HCT116 (cell line): ENCODE measurements around the gene APBA2. TPM values are rescaled to one million over a fixed set of nuclear protein-coding genes. Genes with fewer than 3 reads are reported as not detected.

Source experiments
- ATAC-seq: fragments of 200-7000 bp; cut with Tn5 transposase; 2 replicates; pipeline ENCODE4 v1.9.1; 2020; ENCODE audit warnings: mild to moderate bottlenecking, moderate library complexity
- BruUV-seq: library from RNA; stranded (reverse); fragments of 400-500 nt; replicated peaks from 2 replicates; lab custom pipeline; 2021; lab: Mats Ljungman, UMichigan
- CTCF ChIA-PET: fragments of 300-600 bp; sonication (Branson Sonifier 250); formaldehyde crosslinking; loops from one replicate; lab custom pipeline; 2021; ENCODE audit warnings: antibody characterized with exemption; lab: Charles Lee
- POLR2A ChIA-PET: fragments of 300-600, 350-600 bp; sonication (Branson Sonifier 250); formaldehyde crosslinking; loops from one replicate; lab custom pipeline; 2021; ENCODE audit warnings: antibody characterized with exemption; lab: Charles Lee
- RAD21 ChIA-PET, 2 experiments: fragments of 300-600 bp; sonication (Branson Sonifier 250); formaldehyde crosslinking; loops; one replicate each; lab custom pipeline; 2023; ENCODE audit warnings: low total read pairs in 2 of 2; ENCODE audit not compliant: uncharacterized antibody in 2 of 2, unreplicated experiment in 2 of 2, low non-redundant PET in 1 of 2; lab: Charles Lee
- DNase-seq: peaks from one replicate; pipeline ENCODE4 v3.0.0-alpha.2; 2010; ENCODE audit warnings: low read depth, low spot score
- H2AFZ ChIP-seq: fragments of 200-600 bp; shearing (Covaris generic), sonication (generic); 2 replicates; pipeline ENCODE4 v1.6.1; 2017; ENCODE audit warnings: low read depth, mixed run types, mixed read lengths, antibody characterized with exemption, low read length; ENCODE audit not compliant: poor library complexity, severe bottlenecking
- H3K27ac ChIP-seq: 2 replicates; pipeline ENCODE4 v1.5.1; 2012; ENCODE audit warnings: low read depth, low read length
- H3K27me3 ChIP-seq: fragments of 200-600 bp; sonication (generic); 2 replicates; pipeline ENCODE4 v1.6.1; 2016; ENCODE audit warnings: mixed run types, low read length, mixed read lengths; ENCODE audit not compliant: insufficient read depth
- H3K36me3 ChIP-seq, 2 experiments: fragments of 200-500 bp in 1 of 2; fragments of 200-600 bp in 1 of 2; sonication (Bioruptor generic) in 1 of 2; sonication (generic) in 1 of 2; 2 replicates each; pipeline versions ENCODE4 v1.5.1 to v1.6.1; 2014 to 2016; ENCODE audit warnings: low read length in 2 of 2, inconsistent platforms in 1 of 2, mixed read lengths in 1 of 2, mixed run types in 1 of 2; ENCODE audit not compliant: insufficient read depth in 2 of 2, control insufficient read depth in 1 of 2
- H3K4me1 ChIP-seq, 2 experiments: fragments of 200-600 bp in 1 of 2; sonication (generic) in 1 of 2; 2 replicates each; pipeline versions ENCODE4 v1.5.1 to v1.6.1; 2012 to 2017; ENCODE audit warnings: low read length in 2 of 2, inconsistent platforms in 1 of 2, mild to moderate bottlenecking in 1 of 2, mixed read lengths in 1 of 2, mixed run types in 1 of 2, moderate library complexity in 1 of 2; ENCODE audit not compliant: insufficient read depth in 2 of 2, control insufficient read depth in 1 of 2
- H3K4me2 ChIP-seq: fragments of 200-600 bp; sonication (generic); 2 replicates; pipeline ENCODE4 v1.6.1; 2017; ENCODE audit warnings: mixed run types, low read length, mixed read lengths
- H3K4me3 ChIP-seq, 2 experiments: fragments of 200-600 bp in 1 of 2; sonication (generic) in 1 of 2; replicated peaks in 1 of 2; 2 replicates each; pipeline ENCODE4 v1.5.1; 2011 to 2016; ENCODE audit warnings: low read length in 2 of 2, control low read depth in 1 of 2, low read depth in 1 of 2, mild to moderate bottlenecking in 1 of 2, mixed read lengths in 1 of 2, mixed run types in 1 of 2
- H3K79me2 ChIP-seq: fragments of 200-600 bp; sonication (generic); 2 replicates; pipeline ENCODE4 v1.6.1; 2017; ENCODE audit warnings: mild to moderate bottlenecking, mixed run types, low read length, moderate library complexity, mixed read lengths; ENCODE audit not compliant: insufficient read depth
- H3K9ac ChIP-seq: fragments of 200-600 bp; sonication (generic); 2 replicates; pipeline ENCODE4 v1.6.1; 2016; ENCODE audit warnings: low read length, mixed read lengths
- H3K9me2 ChIP-seq: fragments of 200-600 bp; sonication (generic), shearing (Covaris generic); 2 replicates; pipeline ENCODE4 v1.6.1; 2017; ENCODE audit warnings: mixed run types, mild to moderate bottlenecking, moderate library complexity; ENCODE audit not compliant: insufficient read depth
- H3K9me3 ChIP-seq, 2 experiments: fragments of 200-500 bp in 1 of 2; fragments of 200-600 bp in 1 of 2; sonication (Bioruptor generic) in 1 of 2; sonication (generic) in 1 of 2; 2 replicates each; pipeline ENCODE4 v1.6.1; 2014 to 2017; ENCODE audit warnings: low read length in 2 of 2, mixed read lengths in 2 of 2, inconsistent platforms in 1 of 2, low read depth in 1 of 2, mild to moderate bottlenecking in 1 of 2, mixed run types in 1 of 2, moderate library complexity in 1 of 2; ENCODE audit not compliant: control insufficient read depth in 1 of 2, insufficient read depth in 1 of 2
- H4K20me1 ChIP-seq: fragments of 200-600 bp; sonication (generic), shearing (Covaris generic); 2 replicates; pipeline ENCODE4 v1.6.1; 2017; ENCODE audit warnings: mixed run types, mild to moderate bottlenecking, moderate library complexity; ENCODE audit not compliant: insufficient read depth
- CBX3 ChIP-seq: IDR thresholded peaks from 2 replicates; pipeline ENCODE4 v1.6.1; 2012; ENCODE audit warnings: low read depth
- EGR1 ChIP-seq: IDR thresholded peaks from 2 replicates; pipeline ENCODE4 v1.6.1; 2012; ENCODE audit warnings: low read depth
- ELF1 ChIP-seq: IDR thresholded peaks from 2 replicates; pipeline ENCODE4 v1.6.1; 2012; ENCODE audit warnings: low read depth, borderline replicate concordance
- EZH2phosphoT487 ChIP-seq: fragments of 200-600 bp; IDR thresholded peaks from 2 replicates; pipeline ENCODE4 v1.6.1; 2018; ENCODE audit warnings: antibody characterized with exemption, borderline replicate concordance
- FOSL1 ChIP-seq: IDR thresholded peaks from 2 replicates; pipeline ENCODE4 v1.6.1; 2012; ENCODE audit warnings: low read depth
- POLR2A ChIP-seq: IDR thresholded peaks from 2 replicates; pipeline ENCODE4 v1.7.0; 2011; ENCODE audit warnings: borderline replicate concordance; ENCODE audit not compliant: insufficient read depth, insufficient read length; ENCODE audit errors: extremely low read depth
- RAD21 ChIP-seq: IDR thresholded peaks from 2 replicates; pipeline ENCODE4 v1.6.1; 2012; ENCODE audit warnings: low read depth, mild to moderate bottlenecking
- SIN3A ChIP-seq: IDR thresholded peaks from 2 replicates; pipeline ENCODE4 v1.6.1; 2012; ENCODE audit warnings: low read depth
- SP1 ChIP-seq: IDR thresholded peaks from 2 replicates; pipeline ENCODE4 v1.6.1; 2012; ENCODE audit warnings: low read depth
- SRF ChIP-seq: IDR thresholded peaks from 2 replicates; pipeline ENCODE4 v1.6.1; 2012; ENCODE audit warnings: low read depth
- ZFX ChIP-seq: fragments of 450-650 bp; IDR thresholded peaks from 2 replicates; pipeline ENCODE4 v1.6.1; 2017
- ZNF274 ChIP-seq: fragments of 200-500 bp; sonication (Bioruptor generic); IDR thresholded peaks from 2 replicates; pipeline ENCODE4 v1.6.1; 2014; ENCODE audit warnings: mild to moderate bottlenecking, low read depth, low read length, inconsistent platforms
- intact Hi-C: fragments of 100-400 bp; cut with micrococcal nuclease; formaldehyde crosslinking; loops from 2 replicates; pipeline ENCODE4 v1.10.0; 2022
- total RNA-seq: library from RNA; stranded (reverse); gene quantifications from one replicate; pipeline ENCODE4 v1.2.1, GENCODE V29; 2021; ENCODE audit not compliant: unreplicated experiment
- TF ChIP-seq, protein P1 (sequence below): IDR thresholded peaks from 2 replicates; pipeline ENCODE4 v1.6.1; 2012
- TF ChIP-seq, protein P2 (sequence below), 3 experiments: fragments of 200-600 bp in 1 of 3; sonication (generic) in 1 of 3; IDR thresholded peaks in 2 of 3; conservative IDR thresholded peaks in 1 of 3; 2 replicates each; pipeline ENCODE4 v1.5.1; 2012 to 2017; ENCODE audit warnings: low read depth in 2 of 3, low read length in 2 of 3, antibody characterized with exemption in 1 of 3, borderline replicate concordance in 1 of 3, control low read depth in 1 of 3, mild to moderate bottlenecking in 1 of 3, mixed read lengths in 1 of 3, mixed run types in 1 of 3, moderate library complexity in 1 of 3; ENCODE audit not compliant: insufficient read depth in 1 of 3
- TF ChIP-seq, protein P3 (sequence below): IDR thresholded peaks from 2 replicates; pipeline ENCODE4 v1.6.1; 2012
- TF ChIP-seq, protein P4 (sequence below): IDR thresholded peaks from 2 replicates; pipeline ENCODE4 v1.6.1; 2011; ENCODE audit warnings: mild to moderate bottlenecking, low read length, moderate library complexity; ENCODE audit not compliant: insufficient replicate concordance; ENCODE audit errors: extremely low read depth

Gene APBA2
- total RNA-seq, 1 experiment from 2014 or later, result 0.47 TPM

DNA sequence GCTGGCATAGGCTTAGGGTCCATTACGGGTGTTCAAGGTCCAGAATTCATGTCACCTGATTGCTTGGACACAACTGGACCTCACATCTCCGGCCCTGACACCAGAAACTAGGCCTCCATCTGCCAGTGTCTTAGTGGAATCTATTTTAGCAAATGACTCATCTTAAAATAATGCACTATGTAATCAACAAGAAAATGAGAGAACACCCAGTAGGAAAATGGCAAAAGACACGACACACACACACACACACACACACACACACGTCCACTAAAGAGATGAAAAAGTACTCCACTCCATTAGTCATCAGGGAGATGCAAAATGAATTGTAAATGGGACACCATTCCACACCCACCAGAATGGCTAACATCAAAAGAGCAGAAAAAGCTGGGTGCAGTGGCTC, 11.2 kb downstream of the APBA2 start:
- CTCF ChIA-PET, result no interaction called here
- H3K9ac ChIP-seq, result no peak overlapping the region
- intact Hi-C loops, result no loop called here
- no peaks in the 10 kb centered on the region for H3K79me2 ChIP-seq
- H3K4me3 ChIP-seq, result no peak overlapping the region
- TF ChIP-seq, protein P1, sequence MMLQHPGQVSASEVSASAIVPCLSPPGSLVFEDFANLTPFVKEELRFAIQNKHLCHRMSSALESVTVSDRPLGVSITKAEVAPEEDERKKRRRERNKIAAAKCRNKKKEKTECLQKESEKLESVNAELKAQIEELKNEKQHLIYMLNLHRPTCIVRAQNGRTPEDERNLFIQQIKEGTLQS, result no peak
- TF ChIP-seq SIN3A (no peak), EGR1 (no peak), SRF (no peak), SP1 (no peak), FOSL1 (no peak), RAD21 (no peak), ZNF274 (no peak), ELF1 (no peak), EZH2phosphoT487 (no peak), ZFX (no peak), POLR2A (no peak), CBX3 (no peak)
- TF ChIP-seq, protein P2, sequence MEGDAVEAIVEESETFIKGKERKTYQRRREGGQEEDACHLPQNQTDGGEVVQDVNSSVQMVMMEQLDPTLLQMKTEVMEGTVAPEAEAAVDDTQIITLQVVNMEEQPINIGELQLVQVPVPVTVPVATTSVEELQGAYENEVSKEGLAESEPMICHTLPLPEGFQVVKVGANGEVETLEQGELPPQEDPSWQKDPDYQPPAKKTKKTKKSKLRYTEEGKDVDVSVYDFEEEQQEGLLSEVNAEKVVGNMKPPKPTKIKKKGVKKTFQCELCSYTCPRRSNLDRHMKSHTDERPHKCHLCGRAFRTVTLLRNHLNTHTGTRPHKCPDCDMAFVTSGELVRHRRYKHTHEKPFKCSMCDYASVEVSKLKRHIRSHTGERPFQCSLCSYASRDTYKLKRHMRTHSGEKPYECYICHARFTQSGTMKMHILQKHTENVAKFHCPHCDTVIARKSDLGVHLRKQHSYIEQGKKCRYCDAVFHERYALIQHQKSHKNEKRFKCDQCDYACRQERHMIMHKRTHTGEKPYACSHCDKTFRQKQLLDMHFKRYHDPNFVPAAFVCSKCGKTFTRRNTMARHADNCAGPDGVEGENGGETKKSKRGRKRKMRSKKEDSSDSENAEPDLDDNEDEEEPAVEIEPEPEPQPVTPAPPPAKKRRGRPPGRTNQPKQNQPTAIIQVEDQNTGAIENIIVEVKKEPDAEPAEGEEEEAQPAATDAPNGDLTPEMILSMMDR (IDR thresholded peaks at IDR 0.05 in 2 of 3, conservative IDR thresholded peaks at IDR 0.05 in 1 of 3; ENCODE audit: borderline replicate concordance in 1 of 3, insufficient read depth in 1 of 3, low read depth in 2 of 3, low read length in 2 of 3), result no peak
- TF ChIP-seq, protein P3, sequence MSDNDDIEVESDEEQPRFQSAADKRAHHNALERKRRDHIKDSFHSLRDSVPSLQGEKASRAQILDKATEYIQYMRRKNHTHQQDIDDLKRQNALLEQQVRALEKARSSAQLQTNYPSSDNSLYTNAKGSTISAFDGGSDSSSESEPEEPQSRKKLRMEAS, result no peak
- TF ChIP-seq, protein P4, sequence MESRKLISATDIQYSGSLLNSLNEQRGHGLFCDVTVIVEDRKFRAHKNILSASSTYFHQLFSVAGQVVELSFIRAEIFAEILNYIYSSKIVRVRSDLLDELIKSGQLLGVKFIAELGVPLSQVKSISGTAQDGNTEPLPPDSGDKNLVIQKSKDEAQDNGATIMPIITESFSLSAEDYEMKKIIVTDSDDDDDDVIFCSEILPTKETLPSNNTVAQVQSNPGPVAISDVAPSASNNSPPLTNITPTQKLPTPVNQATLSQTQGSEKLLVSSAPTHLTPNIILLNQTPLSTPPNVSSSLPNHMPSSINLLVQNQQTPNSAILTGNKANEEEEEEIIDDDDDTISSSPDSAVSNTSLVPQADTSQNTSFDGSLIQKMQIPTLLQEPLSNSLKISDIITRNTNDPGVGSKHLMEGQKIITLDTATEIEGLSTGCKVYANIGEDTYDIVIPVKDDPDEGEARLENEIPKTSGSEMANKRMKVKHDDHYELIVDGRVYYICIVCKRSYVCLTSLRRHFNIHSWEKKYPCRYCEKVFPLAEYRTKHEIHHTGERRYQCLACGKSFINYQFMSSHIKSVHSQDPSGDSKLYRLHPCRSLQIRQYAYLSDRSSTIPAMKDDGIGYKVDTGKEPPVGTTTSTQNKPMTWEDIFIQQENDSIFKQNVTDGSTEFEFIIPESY, result no peak
- H3K27me3 ChIP-seq, result no peaks in the 10 kb centered on the region
- RAD21 ChIA-PET, result no interaction called here
- no peak overlapping the region for H3K27ac ChIP-seq
- no peaks in the 10 kb centered on the region for H3K36me3 ChIP-seq
- no peak overlapping the region for H3K4me2 ChIP-seq
- DNase-seq (no peak), ATAC-seq (no peak)
- H4K20me1 ChIP-seq, result no peaks in the 10 kb centered on the region
- no peaks in the 10 kb centered on the region for H3K9me3 ChIP-seq
- POLR2A ChIA-PET, result interaction anchor here (0.7 kb wide), 1 partner anchor 21 kb away, joined by 3 read pairs; no protein-coding TSS in a partner anchor
- H2AFZ ChIP-seq, result no peak overlapping the region
- BruUV-seq, result no TSS peak
- H3K4me1 ChIP-seq, result peaks cover 2 to 7% of the 10 kb centered on the region in 2 experiments; a peak in 3 of 4 replicates
- H3K9me2 ChIP-seq, result no peaks in the 10 kb centered on the region
